GM18508 (cell line): ENCODE measurements around the gene DDI2.

ENCODE experiments used
- ATAC-seq: cut with Tn5 transposase; IDR thresholded peaks from one replicate; pipeline ENCODE4 v1.9.1; 2021; ENCODE audit warnings: moderate number of reproducible peaks; ENCODE audit not compliant: insufficient read depth, unreplicated experiment

The DDI2 gene

DNA sequence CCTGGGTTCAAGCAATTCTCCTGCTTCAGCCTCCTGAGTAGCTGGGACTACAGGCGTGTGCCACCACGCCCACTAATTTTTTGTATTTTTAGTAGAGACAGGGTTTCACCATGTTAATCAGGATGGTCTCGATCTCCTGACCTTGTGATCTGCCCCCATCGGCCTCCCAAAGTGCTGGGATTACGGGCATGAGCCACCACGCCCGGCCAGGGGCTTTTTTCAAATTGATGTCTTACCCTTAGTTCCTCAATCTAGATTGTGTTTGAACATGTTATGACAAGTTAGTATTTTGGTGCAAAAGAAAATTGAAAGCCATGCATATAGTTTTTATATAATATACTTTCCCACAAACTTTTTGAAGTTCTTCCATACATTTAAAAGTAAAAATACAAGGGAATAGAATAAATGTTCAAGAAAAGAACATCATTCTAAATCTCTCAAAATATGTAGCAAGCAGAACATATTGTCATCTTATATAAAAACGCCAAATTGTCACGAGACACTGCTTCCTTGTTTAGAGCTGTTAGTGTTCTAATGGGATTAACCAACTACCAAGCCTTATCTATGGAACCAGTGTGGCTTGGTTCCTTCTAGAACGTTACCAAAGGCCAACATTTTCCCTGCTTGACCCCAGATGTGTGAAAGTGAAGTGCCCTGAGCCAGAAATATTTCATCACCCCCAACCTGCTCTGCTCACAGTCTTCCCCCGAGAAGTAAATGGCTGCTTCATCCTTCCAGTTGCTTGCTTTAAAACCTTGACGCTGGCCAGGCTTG, 57.3 kb downstream of the DDI2 start:
- ATAC-seq = no peak

DNA sequence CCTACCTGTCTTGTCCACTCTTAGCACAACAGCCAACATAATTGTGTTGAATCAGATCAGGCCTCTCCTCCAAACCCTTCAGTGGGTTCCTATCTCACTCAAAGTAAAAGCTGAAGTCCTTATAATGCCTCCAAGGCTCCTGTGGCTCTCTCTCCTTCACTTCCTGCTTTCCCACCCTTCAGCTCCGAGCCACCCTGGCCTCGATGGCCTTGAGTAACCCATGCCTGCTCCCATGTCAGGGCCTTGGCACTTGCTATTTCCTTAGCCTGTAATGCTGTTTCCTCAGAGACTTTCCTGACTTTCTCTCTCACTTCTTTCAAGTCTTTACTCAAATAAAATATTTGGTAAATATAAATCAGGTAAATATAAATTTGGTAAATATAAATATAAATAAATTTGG, 58.8 kb downstream of the DDI2 start:
- ATAC-seq = no peak

DNA sequence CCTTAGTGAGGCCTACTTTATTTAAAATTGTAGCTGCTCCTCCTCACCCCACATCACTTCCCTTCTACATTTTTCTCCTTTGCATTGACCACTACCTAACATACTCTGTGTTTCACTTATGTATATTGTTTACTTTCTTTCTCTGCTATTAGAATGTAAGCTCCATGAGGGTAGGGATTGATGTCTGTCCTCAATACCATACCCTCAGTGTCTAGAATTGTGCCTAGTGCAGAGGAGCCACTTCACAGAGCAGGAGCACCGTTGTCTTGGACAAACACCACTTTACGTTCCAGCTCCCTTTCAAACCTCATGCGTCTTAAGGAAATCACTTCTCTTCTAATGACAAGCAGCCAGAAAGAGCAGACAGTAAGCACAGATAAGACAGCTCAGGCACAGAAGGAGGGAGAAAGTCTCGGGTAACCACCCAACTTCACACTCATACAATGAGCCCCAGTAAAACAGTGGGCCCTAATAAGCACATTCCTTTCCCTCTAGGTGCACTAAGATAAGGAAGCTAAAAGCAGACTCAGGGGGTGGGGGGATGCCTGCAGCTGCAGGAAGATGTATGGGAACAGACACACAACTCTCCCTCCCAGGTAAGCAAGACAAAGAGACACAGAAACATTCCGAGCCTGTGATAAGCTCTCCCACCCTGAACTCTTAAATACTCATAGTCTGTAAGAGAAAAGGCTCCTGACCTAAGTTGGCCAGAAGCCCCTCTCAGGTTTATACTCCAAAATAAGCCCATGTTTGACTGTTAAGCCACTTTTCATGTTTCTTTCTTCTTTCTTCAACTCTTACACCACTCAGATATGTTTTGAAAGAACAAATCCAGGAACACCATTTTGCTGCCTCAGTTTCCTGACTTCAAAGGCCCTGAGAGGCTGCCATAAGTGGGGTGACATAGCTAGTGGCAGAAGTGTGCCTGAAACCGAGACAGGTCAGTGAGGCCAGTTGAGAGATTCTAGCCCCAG, 59.7 kb downstream of the DDI2 start:
- no peak for ATAC-seq

DNA sequence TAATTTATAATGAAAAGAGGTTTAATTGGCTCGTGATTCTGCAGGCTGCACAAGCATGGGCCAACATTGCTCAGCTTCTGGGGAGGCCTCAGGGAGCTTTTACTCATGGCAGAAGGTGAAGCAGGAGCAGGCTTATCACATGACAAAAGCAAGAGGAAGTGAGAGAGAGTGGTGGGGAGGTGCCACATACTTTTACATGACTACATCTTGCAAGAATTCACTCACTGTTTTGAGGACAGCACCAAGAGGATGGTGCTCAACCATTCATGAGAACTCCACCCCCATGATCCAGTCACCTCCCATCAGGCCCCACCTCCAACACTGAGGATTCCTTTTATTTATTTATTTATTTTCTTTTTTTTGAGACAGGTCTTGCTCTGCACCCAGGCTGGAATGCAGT, 61.3 kb downstream of the DDI2 start:
- ATAC-seq = no peak

DNA sequence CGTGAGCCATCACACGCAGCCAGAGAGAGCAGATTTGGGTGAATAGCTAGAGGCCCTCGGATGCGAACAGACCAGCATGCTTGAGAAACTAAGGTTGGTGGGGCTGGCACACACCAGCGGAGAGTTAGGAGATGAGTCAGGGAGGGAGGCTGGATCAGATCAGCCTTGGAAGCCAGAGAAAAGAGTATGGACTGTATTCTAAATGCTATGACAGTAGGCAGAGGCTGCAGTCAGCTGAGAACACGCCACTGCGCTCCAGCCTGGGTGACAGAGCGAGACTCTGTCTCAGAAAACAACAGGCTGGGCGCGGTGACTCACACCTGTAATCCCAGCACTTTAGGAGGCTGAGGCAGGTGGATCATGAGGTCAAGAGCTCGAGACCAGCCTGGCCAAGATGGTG, 62.9 kb downstream of the DDI2 start:
- no peak for ATAC-seq

DNA sequence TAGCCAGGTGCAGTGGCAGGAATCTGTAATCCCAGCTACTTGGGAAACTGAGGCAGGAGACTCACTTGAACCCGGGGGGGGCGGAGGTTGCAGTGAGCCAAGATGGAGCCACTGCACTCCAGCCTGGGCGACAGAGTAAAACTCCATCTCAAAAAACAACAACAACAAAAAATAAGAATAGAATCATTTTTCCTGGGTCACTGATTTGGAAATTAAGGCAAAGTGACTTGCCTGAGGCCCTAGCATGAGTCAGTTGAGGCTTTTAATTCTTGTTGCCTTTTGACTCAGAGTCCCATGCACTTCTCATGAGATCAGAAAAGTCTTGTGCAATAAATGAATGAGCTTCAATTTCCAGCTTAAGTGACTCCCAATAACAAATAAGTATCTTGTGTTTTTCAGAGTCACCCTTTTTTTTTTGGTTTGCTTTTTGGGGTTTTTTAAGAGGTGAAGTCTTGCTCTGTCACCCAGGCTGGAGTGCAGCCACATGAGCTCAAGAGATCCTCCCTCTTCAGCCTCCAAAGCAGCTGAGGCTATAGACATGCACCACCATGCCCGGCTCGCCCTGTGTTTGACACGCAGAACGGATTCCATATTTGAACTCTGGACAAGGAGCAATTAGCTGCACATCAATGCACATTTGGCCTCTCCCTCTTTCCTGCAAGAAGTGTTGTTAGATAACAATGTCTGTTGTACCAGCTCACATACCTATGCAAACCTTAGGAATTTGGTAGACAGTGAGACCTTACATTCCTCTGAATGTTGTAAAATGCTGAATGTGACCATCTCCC, 63.5 kb downstream of the DDI2 start:
- ATAC-seq = no peak

DNA sequence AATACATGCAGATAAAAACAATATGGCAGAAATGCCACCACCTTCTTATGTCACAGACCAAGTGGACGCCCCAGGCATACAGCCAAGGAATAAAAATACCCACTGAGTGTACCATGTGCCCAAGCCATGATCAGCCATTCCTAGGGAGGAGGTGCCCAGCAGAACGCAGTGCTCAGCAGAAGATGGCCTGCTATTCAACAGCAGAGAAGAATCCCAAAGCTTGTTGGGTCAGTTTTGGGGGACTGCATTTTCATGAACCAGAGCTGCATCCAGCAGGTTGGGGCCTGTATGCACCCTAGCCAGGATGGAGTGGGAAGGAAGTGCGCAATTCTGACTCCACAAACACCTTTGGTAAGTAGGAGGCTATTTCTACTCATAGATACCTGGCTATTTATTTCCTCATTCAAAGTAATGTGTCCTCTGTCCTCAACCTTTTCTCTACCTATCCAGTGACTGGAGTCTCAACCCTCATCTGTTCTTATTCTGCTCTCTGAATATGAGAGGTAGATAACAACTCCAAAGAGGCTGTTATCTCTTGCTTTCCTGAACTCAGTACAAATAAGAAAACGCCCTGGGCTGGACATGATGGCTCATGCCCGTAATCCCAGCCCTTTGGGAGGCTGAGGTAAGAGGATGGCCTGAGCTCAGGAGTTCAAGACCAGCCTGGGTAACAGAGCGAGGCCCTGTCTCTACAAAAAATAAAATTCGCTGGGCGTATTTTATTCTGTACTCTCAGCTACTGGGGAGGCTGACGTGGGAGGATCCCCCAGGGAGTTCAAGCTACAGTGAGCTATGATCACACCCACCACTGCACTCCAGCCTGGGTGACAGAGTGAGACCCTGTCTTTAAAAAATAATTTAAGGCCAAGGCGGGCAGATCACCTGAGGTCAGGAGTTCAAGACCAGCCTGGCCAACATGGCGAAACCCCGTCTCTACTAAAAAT, 64.4 kb downstream of the DDI2 start:
- ATAC-seq = no peak

DNA sequence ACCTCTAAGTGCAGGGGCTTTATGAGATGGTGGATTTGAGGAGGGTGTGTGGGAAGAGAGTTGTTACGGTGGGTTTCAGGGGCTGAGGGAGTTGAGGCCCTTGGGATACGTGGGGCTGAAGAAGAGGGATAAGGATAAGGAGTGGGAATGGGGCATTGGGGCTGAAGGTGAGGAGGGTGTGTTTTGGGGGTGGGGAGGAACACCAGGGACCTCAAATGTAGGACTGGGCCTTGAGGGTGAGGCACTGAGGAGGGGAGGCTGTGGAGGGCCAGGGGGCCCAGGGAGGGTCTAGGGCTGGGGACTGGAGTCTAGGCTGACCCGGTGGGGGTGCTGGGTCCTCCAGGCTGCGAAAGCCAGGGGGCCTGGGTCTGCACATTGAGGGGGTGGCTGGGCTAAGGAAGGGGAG, 65.7 kb downstream of the DDI2 start:
- ATAC-seq = no peak

DNA sequence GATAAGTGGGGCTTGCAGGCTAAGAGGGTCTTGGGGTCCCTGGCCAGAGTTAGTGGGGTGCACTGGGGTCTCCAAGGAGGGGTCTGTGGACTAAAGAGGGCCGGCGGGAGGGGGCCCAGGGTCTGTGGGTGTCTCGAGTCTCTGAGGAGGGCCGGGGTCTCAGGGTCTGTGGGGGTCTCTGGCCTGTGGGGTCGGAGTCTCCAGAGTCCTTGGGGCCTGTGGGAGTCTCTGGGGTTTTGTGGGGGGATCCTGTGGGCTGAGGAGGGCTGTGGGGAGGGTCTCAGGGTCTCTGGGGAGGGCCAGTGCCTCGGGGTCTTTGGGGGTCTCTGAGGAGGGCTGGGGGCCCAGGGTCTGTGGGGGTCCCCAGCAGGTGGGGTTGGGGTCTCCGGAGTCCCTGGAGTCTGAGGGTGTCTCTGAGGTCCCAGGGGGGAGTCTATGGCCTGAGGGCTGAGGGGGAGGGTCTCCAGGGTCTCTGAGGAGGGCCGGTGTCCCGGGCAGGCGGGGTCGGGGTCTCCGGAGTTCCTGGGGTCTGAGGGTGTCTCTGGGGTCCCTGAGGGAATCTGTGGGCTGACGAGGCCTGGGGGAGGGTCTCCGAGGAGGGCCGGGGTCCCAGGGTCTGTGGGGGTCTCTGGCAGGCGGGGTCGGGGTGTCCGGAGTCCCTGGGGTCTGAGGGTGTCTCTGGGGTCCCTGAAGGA, 66.2 kb downstream of the DDI2 start:
- no peak for ATAC-seq

DNA sequence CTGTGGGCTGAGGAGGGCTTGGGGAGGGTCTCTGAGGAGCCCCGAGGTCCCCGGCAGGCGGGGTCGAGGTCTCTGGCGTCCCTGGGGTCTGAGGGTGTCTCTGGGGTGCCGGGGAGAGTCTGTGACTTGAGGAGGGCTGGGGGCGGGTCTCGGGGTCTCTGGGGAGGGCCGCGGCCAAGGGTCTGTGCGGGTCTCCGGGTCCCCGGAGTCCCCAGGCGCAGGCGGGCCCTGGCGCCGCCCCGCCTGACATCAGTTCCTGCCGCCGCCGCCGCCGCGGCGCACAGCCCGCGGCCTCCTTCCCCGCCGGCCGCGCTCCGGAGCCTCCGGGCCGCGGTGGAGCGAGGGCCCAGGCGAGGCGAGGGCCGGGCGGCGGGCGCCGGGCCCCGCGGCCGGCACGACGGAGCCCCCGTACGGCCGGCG, 66.8 kb downstream of the DDI2 start, which contains the start of gene PLEKHM2:
Gene PLEKHM2, plus strand, starts transcription at position 279 of the 420 bp plus-strand sequence. CDS start 239 bp downstream, outside the sequence.
- no peak for ATAC-seq

DNA sequence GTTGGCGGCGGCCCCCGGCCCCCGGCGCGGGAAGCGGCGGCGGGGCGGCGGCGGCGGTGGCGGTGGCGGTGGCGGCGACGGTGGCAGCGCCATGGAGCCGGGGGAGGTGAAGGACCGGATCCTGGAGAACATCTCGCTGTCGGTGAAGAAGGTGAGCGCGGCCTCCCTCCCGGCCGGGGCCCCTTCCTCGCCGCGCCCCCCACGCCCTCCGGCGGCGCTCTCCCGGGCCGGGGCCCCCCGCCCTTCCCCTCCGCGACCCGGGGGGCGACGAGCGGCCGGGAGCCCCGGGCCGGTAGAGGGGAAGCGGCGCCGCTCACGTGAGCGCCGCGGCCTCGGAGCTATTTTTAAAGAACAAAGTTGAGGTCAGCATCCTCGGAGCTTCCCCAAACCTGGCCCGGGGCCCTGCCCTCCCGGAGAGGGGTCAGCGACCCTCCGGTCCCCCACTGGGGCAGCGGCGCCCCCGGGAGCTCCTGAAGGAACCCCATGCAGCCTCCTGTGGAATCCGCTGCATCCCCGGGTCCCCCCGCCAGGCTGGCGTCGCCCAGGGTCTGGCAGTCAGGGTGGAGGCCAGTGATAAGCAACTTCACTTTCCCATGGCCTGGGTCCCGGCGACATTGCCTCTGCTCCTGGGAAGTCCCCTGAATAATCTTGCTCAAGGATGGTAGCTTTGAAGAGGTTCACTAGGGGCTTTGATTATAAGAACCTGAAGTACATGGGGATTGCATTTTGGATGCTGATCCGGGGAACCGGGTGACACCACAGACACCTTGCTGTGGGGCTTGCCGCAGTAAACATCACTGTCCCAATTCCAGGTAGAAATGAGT, 67.4 kb downstream of the DDI2 start:
- no peak for ATAC-seq

DNA sequence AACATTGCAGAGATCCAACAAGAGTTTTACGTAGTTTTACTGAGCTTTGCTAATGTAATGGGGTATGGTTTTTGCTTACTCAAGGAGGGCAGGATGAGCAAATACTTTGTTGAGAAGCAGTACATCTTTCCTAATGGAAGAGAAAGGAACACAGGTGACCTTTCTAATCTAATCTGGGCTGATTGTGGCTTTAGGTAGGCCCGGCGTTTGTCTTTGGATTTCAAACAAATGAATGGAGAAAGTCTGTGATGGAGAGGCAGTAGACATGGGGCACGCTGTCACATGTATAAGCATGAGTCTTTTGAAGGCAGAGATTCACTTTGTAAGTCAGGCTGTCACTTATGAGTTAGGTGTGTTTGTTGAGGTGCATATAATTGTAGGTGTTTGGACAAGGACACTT, 68.6 kb downstream of the DDI2 start:
- ATAC-seq = no peak

DNA sequence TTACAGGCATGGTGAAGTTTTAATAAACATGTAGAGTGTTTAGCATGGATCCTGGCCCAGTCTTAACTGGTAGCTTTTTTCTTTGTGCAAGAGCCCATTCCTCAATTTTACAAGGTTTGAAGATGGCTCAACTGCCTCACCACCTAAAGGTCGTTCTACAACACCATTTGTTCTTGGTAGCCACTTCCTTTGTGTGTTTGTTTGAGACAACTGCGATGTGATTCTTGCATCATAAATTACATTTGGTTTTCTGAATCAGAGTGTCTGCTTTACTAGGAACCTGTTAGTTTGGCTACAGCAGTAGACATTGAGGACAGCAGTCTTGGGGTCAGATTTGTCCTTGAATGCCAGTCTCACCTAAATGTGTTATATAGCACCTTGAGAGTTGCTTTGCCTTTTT, 70.2 kb downstream of the DDI2 start:
- ATAC-seq = no peak

DNA sequence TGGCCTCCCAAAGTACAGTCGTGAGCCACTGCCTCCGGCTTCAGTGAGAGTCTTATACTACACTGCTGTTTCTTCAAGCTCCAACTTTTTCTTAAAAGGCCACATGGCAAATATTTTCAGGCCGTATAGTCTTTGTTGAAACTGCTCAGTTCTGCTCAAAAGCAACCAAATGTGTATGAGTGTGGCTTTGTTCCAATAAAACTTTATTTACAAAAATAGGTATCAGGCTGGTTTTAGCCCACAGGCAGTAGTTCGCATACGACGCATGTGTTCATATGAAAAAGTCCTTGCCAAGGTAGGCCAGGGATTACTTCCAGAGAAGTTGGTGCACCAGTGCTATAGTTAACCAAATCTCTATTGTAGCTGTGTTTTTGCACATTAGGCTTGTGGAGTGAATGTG, 73.1 kb downstream of the DDI2 start:
- no peak for ATAC-seq

DNA sequence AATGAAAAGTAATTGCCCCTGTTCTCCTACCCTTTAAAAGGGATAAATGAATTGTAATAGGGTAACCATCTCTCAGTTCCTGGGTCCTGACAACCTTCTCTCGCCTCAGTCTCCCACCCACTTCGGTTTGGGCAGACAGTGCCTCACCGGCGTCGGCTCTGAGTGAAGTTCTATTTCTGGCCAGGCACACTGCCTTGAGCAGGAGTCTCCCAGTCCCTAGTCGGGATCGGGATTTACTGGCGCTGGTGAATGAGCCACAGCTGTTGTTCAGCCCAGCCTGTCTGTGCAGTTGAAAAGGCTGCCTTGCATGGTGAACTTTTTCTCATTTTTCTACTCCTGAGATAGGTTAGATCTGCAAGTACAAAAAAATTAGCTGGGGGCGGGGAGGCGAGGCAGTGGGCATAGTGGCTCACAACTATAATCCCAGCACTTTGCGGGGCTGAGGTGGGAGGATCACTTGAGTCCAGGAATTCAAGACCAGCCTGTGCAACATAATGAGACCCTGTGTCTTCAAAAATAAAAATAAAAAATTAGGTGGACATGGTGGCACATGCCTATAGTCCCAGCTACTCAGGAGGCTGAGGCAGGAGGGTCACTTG, 74.3 kb downstream of the DDI2 start:
- no peak for ATAC-seq

DNA sequence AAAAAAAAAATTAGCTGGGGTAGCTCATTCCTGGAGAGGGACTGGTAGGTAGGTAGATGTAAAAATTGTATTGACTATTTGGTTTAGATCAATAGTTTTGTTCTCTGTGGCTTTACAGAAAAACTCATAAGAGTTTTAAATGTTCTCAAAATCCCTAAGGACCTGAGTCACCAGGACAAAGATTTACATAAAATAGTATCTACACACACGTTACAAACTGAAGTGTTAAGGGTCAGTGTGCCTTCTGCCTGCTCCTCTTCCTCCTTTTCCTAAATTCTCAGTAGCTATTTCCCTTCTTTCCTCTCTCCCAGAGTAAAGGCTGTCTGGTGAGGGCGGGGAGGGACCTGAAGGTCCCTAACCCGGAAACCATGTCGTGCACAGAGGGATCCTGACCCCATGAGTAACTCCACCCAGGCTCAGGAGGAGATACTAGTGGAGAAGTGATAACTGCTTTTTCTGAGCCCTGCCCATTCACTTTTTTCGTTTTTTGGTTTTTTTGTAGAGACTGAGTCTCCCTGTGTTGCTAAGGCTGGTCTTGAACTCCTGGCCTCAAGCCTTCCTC, 74.9 kb downstream of the DDI2 start:
- ATAC-seq = no peak

DNA sequence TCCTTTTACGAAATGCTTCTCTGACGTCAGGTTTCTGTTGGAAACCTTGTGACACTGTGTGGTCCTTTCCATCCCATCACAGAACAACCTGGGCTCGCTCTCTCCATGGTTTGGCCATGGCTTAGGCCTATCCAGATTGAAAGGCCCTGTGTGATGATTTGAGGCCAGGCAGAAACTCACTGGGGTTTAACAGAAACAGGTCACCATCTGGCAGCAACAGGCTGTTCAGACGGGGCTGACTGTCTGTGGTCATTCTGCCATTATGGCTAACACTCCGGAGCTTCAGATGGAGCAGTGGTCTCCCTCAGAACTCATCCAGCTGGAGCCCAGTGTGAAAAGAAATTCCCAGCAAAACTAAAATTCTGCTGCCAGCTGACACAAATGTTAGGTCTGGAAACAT, 76.1 kb downstream of the DDI2 start:
- ATAC-seq = no peak
